ENCODE data around the gene SPG11.
"Not testable (repeated sequence)": the region's sequence is repeated elsewhere in the genome, so short reads cannot be mapped to it uniquely, and the experiment has no call there.

The SPG11 gene

GRCh38 chr15:44682211-44682610, 18.7 kb upstream of the SPG11 start:
- DNase-seq = no peak
- peak; percentile 48 for ATAC-seq

GRCh38 chr15:44676676-44677075, 13.2 kb upstream of the SPG11 start:
- DNase-seq = peak; percentile 56
- ATAC-seq = peak; percentile 76

- DNase-seq = no peak
- no peak for ATAC-seq
These were observed 12.4 kb upstream of the SPG11 start for GRCh38 chr15:44675911-44676310.

- ATAC-seq = no peak
- no peak for DNase-seq
These were observed 10.2 kb upstream of the SPG11 start for GRCh38 chr15:44673639-44674038.

GRCh38 chr15:44670087-44670950, 6.9 kb upstream of the SPG11 start:
- no peak for ATAC-seq
- DNase-seq = no peak

- DNase-seq (no peak), ATAC-seq (no peak)
These were observed 5.5 kb upstream of the SPG11 start for GRCh38 chr15:44668921-44669320.

- DNase-seq (no peak), ATAC-seq (no peak)
These were observed 3.5 kb upstream of the SPG11 start for GRCh38 chr15:44667039-44667360.

GRCh38 chr15:44666210-44667038, 3.0 kb upstream of the SPG11 start:
- DNase-seq (no peak), ATAC-seq (no peak)

GRCh38 chr15:44662478-44663409, 718 bp downstream of the SPG11 start:
- peak; percentile 64 for ATAC-seq
- DNase-seq = peak; percentile 84

- DNase-seq (no peak), ATAC-seq (no peak)
These were observed 1.9 kb downstream of the SPG11 start for GRCh38 chr15:44661576-44661975.

- ATAC-seq (no peak), DNase-seq (no peak)
These were observed 4.4 kb downstream of the SPG11 start for GRCh38 chr15:44659056-44659455.

- DNase-seq (no peak), ATAC-seq (no peak)
These were observed 6.1 kb downstream of the SPG11 start for GRCh38 chr15:44657378-44657777.

- no peak for DNase-seq
- no peak for ATAC-seq
These were observed 6.5 kb downstream of the SPG11 start for GRCh38 chr15:44656913-44657312.

- DNase-seq = no peak
- ATAC-seq = no peak
These were observed 7.2 kb downstream of the SPG11 start for GRCh38 chr15:44656298-44656697.

- ATAC-seq (no peak), DNase-seq (no peak)
These were observed 8.6 kb downstream of the SPG11 start for GRCh38 chr15:44654858-44655257.

GRCh38 chr15:44647637-44648036, 15.8 kb downstream of the SPG11 start:
- DNase-seq = no peak
- no peak for ATAC-seq

GRCh38 chr15:44647036-44647435, 16.4 kb downstream of the SPG11 start:
- ATAC-seq (no peak), DNase-seq (no peak)

GRCh38 chr15:44646460-44646859, 17.0 kb downstream of the SPG11 start:
- DNase-seq (no peak), ATAC-seq (no peak)

- no peak for ATAC-seq
These were observed 21.8 kb downstream of the SPG11 start for GRCh38 chr15:44641651-44642050.

GRCh38 chr15:44636976-44637375, 26.5 kb downstream of the SPG11 start:
- ATAC-seq = no peak
- no peak for DNase-seq

More at GRCh38 chr15:44641651-44642050, 21.8 kb downstream of the SPG11 start:
- no peak for DNase-seq

- DNase-seq (no peak), ATAC-seq (peak; percentile 72)
These were observed 29.9 kb downstream of the SPG11 start for GRCh38 chr15:44633603-44634002.

- ATAC-seq, DNase-seq: not testable (repeated sequence)
These were observed 38.2 kb downstream of the SPG11 start for GRCh38 chr15:44625286-44625685.
